ENCODE data around the gene SMKR1. TPM values are rescaled to one million over a fixed set of nuclear protein-coding genes. Genes with fewer than 3 reads are reported as not detected.

The SMKR1 gene
- total RNA-seq, 2 donors from 2014 or later: 0.59 to 6.6 TPM

- 86% methylated on average over 10 of the region's 10 CpGs for WGBS
- TF ChIP-seq POLR2AphosphoS5 (IDR thresholded peaks at IDR 0.05) (no peak), POLR2A (IDR thresholded peaks at IDR 0.05) (no peak), CTCF (IDR thresholded peaks at IDR 0.05) (no peak)
- no peak overlapping the region for H3K4me3 ChIP-seq
These were observed 11.2 kb downstream of the SMKR1 start for GRCh38 chr7:129513546-129513945.

GRCh38 chr7:129514683-129515082 is 12.4 kb downstream of the SMKR1 start:
- H3K36me3 ChIP-seq: no peaks in the 10 kb centered on the region
- WGBS: 57% methylated on average over 4 of the region's 4 CpGs
- intact Hi-C loops (cut with DNase I): no loop called here
- no peak overlapping the region for H3K4me3 ChIP-seq
- no peaks in the 10 kb centered on the region for H3K9me3 ChIP-seq
- DNase-seq (ENCODE audit: low spot score): no peak
- no peak overlapping the region for H3K27ac ChIP-seq
- TF ChIP-seq POLR2AphosphoS5 (IDR thresholded peaks at IDR 0.05): no peak
- no peak for TF ChIP-seq CTCF (IDR thresholded peaks at IDR 0.05)
- TF ChIP-seq POLR2A (IDR thresholded peaks at IDR 0.05): no peak
- no peaks in the 10 kb centered on the region for H3K4me1 ChIP-seq (replicated peaks)
- no peaks in the 10 kb centered on the region for H3K27me3 ChIP-seq (replicated peaks; ENCODE audit: insufficient read depth)

More at GRCh38 chr7:129513546-129513945, 11.2 kb downstream of the SMKR1 start:
- Histone ChIP-seq H3K27me3 (replicated peaks; ENCODE audit: insufficient read depth) (no peaks in the 10 kb centered on the region), H3K27ac (no peak overlapping the region), H3K4me1 (replicated peaks) (no peaks in the 10 kb centered on the region), H3K9me3 (no peaks in the 10 kb centered on the region), H3K36me3 (no peaks in the 10 kb centered on the region)
- no peak for DNase-seq (ENCODE audit: low spot score)
- intact Hi-C loops (cut with DNase I): no loop called here

- WGBS: 61% methylated on average over 4 of the region's 4 CpGs
- Histone ChIP-seq H3K36me3 (no peaks in the 10 kb centered on the region), H3K27ac (no peak overlapping the region), H3K27me3 (replicated peaks; ENCODE audit: insufficient read depth) (no peaks in the 10 kb centered on the region), H3K4me3 (no peak overlapping the region), H3K9me3 (no peaks in the 10 kb centered on the region), H3K4me1 (replicated peaks) (no peaks in the 10 kb centered on the region)
- DNase-seq (ENCODE audit: low spot score): no peak
- TF ChIP-seq POLR2A (IDR thresholded peaks at IDR 0.05) (no peak), CTCF (IDR thresholded peaks at IDR 0.05) (no peak), POLR2AphosphoS5 (IDR thresholded peaks at IDR 0.05) (no peak)
- intact Hi-C loops (cut with DNase I): no loop called here
These were observed 13.1 kb downstream of the SMKR1 start for GRCh38 chr7:129515381-129515780.

DNA sequence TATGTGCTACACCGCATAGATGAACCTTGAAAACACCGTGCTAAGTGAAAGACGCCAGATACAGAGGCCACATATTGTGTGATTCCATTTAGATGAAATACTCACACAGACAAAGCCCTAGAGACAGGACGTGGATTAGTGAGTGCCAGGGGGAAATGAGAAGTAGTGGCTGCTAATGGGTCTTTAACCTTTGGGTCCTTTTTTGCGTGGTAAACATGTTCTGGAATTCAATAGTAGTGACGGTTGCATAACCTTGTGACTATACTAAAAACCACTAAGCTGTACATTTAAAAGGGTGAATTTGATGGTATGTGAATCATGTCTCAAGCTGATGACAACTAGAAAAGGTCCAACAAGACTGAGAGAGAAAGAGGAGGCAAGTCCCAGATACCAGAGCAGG is 15.6 kb downstream of the SMKR1 start:
- DNase-seq (ENCODE audit: low spot score): no peak
- no peaks in the 10 kb centered on the region for H3K9me3 ChIP-seq
- no peaks in the 10 kb centered on the region for H3K36me3 ChIP-seq
- no peak overlapping the region for H3K27ac ChIP-seq
- H3K4me3 ChIP-seq: no peak overlapping the region
- WGBS: 73% methylated on average over 6 of the region's 6 CpGs
- no peak for TF ChIP-seq POLR2AphosphoS5 (IDR thresholded peaks at IDR 0.05)
- no peak for TF ChIP-seq POLR2A (IDR thresholded peaks at IDR 0.05)
- TF ChIP-seq CTCF (IDR thresholded peaks at IDR 0.05): no peak
- no peaks in the 10 kb centered on the region for H3K27me3 ChIP-seq (replicated peaks; ENCODE audit: insufficient read depth)
- H3K4me1 ChIP-seq (replicated peaks): no peaks in the 10 kb centered on the region
- intact Hi-C loops (cut with DNase I): no loop called here

DNA sequence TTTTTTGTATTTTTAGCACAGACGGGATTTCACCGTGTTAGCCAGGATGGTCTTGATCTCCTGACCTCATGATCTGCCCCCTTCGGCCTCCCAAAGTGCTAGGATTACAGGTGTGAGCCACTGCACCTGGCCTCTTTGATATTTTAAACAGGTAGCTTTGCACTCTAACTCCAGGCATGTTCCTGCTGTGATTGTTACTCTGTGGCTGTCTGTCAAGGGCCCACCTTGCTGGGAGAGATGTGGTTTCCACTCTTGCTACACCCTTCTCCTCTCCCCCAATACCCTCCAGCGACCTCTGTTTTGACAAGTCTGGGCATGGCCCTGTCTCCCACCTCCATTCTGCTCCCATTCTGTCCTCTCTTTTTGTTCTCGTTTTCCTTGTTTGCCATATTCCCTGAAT is 17.1 kb downstream of the SMKR1 start:
- H3K4me3 ChIP-seq: no peak overlapping the region
- TF ChIP-seq POLR2AphosphoS5 (IDR thresholded peaks at IDR 0.05) (no peak), CTCF (IDR thresholded peaks at IDR 0.05) (no peak), POLR2A (IDR thresholded peaks at IDR 0.05) (no peak)
- H3K27me3 ChIP-seq (replicated peaks; ENCODE audit: insufficient read depth): no peaks in the 10 kb centered on the region
- H3K36me3 ChIP-seq: no peaks in the 10 kb centered on the region
- no peaks in the 10 kb centered on the region for H3K4me1 ChIP-seq (replicated peaks)
- no peak overlapping the region for H3K27ac ChIP-seq
- H3K9me3 ChIP-seq: no peaks in the 10 kb centered on the region
- intact Hi-C loops (cut with DNase I): no loop called here
- DNase-seq (ENCODE audit: low spot score): no peak
- WGBS: 39% methylated on average over 5 of the region's 5 CpGs
